IPS DF 19.7 (cell line): ENCODE measurements around the gene PIEZO2.

Experiments used
- DNase-seq: peaks from one replicate; pipeline ENCODE4 v3.0.0-alpha.2; 2013; ENCODE audit warnings: low read depth, low spot score

The PIEZO2 gene

DNA sequence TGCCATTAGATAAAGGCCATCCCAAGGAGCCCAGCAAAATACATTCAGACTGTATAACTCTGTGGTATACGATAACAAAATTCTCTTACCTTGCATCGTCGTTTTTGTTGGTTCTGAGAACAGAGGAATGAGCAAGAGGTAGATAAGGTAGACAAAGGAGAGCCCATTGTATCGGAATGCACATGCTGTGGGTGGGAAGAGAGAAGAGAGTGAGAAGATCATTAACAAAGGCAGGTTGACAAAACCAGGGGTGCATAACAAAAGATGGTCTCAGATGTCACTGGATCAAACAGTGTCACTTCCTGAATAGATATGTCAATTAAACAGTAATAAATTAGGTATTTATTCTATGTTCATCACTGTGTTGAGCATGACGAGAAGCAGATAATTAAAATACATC lies 83.3 kb downstream of the PIEZO2 start:
- peak; percentile 42 for DNase-seq

GRCh38 chr18:11064727-11065460 lies 84.5 kb downstream of the PIEZO2 start:
- DNase-seq = no peak

DNA sequence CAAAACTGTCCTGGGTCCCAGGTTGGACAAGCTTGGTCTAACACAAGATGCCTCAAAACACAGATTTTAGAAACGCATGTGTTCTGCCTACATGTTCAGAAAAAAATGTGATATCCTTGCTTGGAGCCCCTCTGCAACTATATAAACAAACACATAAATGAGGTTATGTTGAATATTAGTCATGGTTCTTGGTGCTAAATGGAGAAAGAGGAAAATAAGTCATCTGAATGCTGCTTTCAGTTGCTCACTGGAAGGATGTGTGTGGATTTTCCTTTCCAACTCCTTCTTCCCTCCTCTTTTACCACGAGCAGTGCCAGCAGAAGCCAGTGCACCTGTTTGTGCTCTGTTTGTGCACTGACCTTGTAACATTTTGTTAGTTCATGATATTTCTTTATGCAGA lies 85.3 kb downstream of the PIEZO2 start:
- DNase-seq = no peak

DNA sequence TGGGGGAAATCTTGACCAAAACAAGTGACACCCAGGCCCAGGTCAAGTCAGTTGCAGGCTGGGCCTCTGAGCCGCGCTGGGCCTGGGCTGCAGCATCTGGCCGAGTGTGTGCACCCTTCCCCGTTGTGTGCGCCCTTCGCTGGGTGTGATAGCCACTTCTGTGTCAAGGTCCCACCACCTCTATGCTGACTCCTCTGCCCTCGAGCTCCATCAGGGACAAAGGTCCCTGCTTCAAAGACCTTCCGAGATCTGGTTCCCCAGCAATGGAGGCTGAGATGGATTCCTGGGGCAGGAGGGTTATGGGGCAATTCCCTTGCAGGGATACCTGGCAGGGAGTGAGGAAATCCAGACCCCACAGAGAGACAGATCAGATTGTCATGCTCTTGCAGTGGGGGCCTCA lies 93.6 kb downstream of the PIEZO2 start:
- DNase-seq = no peak

DNA sequence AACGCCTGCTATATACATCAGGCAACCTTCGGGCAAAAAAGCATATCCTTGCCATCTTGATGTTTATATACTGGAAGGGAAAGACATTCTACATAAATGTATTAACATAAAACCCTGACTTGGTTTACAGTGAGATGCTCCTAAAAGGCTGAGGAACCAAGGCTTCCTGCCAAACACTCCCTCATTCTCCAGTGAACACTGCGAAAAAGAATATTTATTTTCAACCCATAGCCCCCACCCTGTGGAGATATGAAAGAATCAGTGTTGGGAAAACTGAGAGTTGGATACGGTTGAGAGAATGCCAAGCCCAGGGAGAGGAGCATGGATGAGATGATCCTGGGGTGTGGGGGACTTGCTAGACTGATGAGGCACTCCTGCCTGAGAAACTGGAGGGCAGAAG lies 94.9 kb downstream of the PIEZO2 start:
- no peak for DNase-seq

DNA sequence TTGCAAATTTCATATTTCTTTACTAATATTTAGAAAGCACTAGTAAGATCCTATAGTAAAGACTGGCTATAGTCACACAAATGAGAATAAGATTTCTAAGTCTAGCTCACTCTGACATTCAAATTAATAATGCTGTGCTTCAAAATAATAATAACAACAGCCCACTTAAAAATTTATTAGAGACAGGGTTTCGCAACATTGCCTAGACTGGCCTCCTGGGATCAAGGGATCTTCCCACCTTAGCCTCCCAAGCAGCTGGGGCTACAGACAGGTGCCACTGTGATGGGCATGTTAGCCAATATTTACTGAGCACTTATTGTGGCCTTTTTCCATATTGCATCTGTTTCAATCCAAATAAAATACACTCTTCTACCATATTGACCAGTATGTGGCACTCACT lies 96.1 kb downstream of the PIEZO2 start:
- no peak for DNase-seq

DNA sequence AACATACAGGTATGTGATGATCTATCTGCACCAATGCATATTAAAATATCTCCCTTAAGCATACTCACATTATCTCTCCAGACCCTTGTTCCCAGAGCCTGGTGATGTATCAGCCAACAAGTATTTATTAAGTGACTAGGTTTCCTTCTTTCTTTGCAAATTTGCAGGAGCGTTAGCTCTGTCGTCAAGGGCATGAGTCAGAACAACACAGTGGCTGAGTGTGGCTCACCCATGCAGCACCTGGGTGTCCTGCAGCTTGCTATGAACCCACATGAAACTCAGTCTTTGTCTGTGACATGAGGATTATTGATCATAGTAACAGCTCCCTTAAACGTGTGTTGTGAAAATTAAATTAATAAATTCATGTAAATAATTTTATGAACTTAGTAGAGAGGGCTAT lies 96.6 kb downstream of the PIEZO2 start:
- no peak for DNase-seq

DNA sequence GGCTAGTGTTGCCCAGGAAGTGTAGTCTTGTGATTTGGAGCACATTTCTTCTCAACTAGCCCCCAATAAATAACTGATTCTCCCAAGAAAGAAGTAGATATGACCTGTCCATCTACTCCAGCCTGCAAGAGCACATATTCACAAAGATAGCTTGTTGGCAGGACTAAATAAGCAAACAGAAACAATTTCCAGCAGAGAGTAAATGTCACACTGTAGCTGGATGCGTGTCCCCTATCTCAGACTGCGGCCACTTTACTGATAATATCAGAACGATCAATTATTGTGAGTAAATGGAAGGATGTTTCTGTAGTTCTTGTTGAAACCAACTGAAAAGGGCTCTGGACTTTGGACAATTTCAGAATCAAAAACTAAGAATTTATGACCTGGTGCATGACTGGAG lies 97.9 kb downstream of the PIEZO2 start:
- DNase-seq = no peak

DNA sequence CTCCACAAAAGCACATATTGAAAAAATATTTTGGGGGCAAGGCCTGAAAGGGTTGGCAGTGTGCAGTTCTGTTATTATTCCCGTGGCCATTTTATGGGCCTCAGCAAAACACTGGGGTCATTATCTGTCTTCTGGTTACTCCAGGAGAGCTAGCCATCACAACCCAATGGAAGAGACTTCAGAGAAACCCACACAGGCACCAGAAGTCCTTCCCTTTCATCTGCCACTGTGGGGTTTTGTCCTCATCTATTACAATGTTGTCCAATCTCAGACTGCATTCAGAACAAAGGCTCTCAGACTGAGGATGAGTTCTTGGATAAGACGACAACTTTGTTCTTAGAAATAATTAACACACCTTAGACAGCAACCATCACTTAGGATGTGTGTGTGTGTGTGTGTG lies 98.4 kb downstream of the PIEZO2 start:
- DNase-seq = no peak

- DNase-seq = no peak
Measured at GRCh38 chr18:11047817-11048216, 101.6 kb downstream of the PIEZO2 start.

GRCh38 chr18:11047156-11047555 lies 102.2 kb downstream of the PIEZO2 start:
- DNase-seq = no peak

DNA sequence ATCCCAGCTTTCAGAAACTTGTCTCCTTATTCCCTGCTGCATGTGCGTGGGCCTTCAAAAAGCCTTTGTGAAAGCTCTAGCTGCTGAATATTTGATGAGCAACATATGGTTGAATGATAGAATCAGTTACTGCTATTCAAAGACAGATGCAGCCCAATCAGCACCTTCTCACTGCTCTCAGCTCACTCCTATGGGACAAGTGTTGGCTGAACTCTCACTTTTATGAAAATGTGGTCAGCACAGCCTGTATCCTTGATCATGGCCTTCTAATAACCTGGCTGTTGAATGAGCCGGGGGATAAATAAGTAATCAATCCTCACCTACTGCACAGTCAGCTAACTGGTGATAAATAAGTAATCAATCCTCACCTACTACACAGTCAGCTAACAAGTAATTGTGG lies 103.2 kb downstream of the PIEZO2 start:
- DNase-seq = no peak

DNA sequence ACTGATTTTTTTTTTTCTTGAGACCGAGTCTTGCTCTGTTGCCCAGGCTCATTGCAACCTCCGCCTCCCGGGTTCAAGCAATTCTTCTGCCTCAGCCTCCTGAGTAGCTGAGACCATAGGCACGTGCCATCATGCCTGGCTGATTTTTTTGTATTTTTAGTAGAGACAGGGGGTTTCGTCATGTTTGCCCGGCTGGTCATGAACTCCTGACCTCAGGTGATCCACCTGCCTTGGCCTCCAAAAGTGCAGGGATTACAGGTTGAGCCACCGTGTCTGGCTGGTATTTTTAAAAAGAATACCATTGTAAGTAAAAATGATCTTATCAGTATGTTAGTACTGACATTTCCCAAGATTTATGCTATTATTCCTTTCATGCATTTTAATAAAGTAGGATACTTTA lies 105.7 kb downstream of the PIEZO2 start:
- DNase-seq = no peak

DNA sequence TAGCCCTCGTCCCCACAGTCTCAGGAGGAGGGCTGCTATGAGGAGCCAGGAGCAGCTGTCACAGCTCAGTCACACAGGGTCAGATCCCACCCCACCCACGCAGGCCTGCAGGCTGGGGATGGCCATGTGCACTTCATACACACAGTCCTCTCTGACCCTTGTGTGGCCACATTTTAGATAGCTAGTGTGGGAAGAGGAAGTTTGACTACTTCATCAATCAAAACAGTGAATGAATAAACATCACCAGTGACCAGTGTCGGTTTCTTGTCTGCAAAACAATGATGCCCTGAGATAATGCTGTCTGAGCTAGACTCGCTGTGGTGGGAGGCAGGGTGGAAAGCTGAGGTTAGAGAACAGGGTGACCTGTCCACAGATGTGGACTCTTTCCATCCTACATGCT lies 107.1 kb downstream of the PIEZO2 start:
- no peak for DNase-seq

DNA sequence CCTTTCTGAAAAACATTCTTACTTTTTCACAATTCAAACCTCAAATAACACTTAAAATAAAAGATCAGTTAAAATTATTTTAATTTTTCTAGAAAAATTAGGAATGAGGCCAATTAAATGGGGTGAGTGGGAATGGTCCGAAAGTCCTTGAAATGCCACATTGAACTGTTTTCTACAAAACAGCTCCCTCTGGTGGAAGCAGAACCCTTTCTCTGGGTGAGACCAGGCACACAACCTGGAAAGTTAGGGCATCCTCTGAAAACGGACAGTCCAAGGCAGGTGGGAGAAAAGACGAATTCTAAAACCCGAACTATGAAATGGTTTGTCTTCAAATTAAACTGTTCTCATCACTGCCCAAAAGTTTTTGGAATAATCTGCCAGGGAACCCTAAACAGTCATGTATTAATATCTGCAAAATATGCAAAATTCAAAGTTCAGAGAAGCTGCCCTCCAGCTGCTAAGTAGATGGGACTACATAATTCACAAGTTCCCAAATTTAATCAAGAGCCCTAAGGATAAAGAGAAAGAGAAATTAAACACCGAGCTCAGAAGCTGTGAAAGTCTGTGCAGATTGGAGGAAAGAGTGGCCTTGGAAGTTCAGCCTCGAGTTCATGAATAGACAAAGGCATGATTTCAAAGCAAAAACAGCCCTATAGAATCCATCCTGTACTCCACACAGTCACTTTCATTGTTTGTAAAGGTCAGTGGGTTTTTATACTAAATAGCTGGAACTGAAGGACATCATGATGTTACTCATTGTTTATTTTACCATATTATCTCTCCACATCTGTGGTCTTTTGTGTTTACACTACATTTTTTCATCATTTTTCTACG lies 108.3 kb downstream of the PIEZO2 start:
- peak; percentile 20 for DNase-seq

- no peak for DNase-seq
Measured at GRCh38 chr18:11040359-11040758, 109.0 kb downstream of the PIEZO2 start.

- no peak for DNase-seq
Measured at GRCh38 chr18:11037533-11038240, 111.7 kb downstream of the PIEZO2 start.

DNA sequence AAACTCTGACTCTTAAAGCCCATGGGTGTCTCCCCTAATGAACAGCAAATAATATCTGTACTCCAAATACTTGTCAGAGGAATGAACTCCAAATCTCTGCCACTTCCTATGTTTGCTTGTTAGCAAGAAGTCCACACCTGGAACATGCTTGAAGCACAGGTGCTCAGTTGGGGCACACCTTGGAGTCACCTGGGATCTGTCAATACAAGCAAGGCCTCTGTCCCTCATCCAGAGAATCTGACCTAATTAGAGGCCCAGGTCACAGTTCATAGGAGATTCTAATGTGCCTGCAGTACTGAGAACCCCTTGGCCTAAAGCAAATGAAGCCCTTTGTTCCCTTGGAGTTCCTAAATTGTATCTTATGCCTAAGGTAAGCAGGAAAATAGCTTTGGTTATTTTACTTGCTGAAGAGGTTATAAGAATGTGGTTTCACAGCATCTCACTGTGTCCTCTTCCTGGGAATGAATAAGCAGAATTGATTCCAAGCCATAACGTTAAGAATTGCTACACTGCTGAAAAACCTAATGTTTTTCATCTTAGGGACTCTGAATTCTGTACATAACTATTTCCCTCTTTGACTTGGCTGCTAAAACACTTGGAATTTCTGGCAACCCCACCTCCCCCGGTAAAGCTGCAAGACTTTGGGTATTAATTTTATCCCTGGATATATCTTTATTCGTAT lies 113.4 kb downstream of the PIEZO2 start:
- DNase-seq = no peak

DNA sequence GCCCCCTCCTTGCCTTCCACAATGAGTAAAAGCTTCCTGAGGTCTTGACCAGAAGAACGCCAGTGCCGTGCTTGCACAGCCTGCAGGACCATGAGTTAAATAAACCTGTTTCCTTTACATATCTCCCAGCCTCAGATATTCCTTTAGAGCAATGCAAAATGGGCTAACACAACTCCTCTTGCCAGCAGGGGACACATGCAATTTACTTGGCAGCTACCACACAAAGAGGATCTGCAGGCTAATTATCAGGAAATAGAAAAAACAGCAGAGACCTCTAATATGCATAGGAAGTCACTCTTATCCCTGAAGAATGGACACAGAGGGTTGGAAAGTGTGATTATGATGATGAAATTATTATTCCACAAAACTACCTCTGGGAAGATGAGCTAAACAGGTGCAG lies 114.0 kb downstream of the PIEZO2 start:
- DNase-seq = no peak

DNA sequence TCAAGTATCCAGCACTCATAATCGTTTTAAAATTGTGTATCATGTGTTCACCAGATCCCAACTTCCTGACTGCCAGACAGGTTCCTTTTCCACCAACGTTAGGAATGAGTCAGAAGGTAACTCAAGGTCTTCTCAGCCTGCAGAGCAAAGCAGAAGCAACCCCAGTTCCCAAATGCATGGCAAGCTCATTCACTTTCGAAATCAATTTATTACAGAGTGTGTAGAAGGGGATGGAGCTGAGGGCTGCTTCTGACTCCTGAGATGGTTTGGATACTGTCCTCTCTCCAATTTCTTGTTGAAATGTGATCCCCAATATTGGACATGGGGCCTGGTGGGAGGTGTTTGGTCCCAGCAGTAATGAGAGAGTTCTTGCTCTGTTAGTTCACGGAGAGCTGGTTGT lies 114.5 kb downstream of the PIEZO2 start:
- DNase-seq = no peak

DNA sequence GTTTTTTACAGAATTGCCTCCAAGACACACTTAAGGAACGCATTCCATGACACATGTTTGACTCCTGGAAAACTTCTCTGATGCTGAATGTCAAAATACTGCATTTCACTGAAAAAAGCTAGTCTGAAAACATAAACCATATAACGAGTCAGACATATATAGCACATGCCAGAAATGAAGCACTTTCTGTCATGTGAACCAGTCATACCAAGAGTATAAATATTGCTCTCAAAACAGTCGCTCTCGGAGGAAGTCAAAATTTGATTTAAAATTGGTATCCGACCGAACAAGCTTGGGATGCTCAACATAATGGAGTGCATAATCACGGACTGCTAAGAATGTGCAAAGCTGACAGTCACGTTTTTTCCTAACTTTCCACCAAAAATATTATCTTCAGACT lies 115.9 kb downstream of the PIEZO2 start:
- DNase-seq = no peak

- DNase-seq = no peak
Measured at GRCh38 chr18:11031966-11032365, 117.4 kb downstream of the PIEZO2 start.
